Activated CD4-positive, alpha-beta T cell treated with anti-CD3 and anti-CD28 coated beads, Interleukin-10, Interleukin-2, amounts not matched to agents 100 ng/mL and 50 ng/mL, durations not matched to agents 16 hours and 8 hours (primary cell): ENCODE results near the gene DAZAP1.

Experiments used
- DNase-seq: peaks from one replicate; pipeline ENCODE4 v3.0.0-alpha.2; 2020

DAZAP1 gene

GRCh38 chr19:1377176-1377964 lies 30.0 kb upstream of the DAZAP1 start:
- no peak for DNase-seq

GRCh38 chr19:1377965-1378785 lies 29.2 kb upstream of the DAZAP1 start:
- no peak for DNase-seq

- DNase-seq: no peak
These were observed 28.1 kb upstream of the DAZAP1 start for GRCh38 chr19:1379126-1379905.

GRCh38 chr19:1379961-1380489 lies 27.4 kb upstream of the DAZAP1 start:
- no peak for DNase-seq

- DNase-seq: no peak
These were observed 25.1 kb upstream of the DAZAP1 start for GRCh38 chr19:1382250-1382649.

GRCh38 chr19:1383017-1383311 lies 24.4 kb upstream of the DAZAP1 start:
- no peak for DNase-seq

GRCh38 chr19:1383312-1384084 lies 23.9 kb upstream of the DAZAP1 start, which contains the start of gene NDUFS7:
NDUFS7 (plus strand) TSS chr19:1383907; CDS start chr19:1383927, 20 bp downstream.
- DNase-seq: peak; percentile 93

GRCh38 chr19:1384085-1384462 lies 23.3 kb upstream of the DAZAP1 start:
- no peak for DNase-seq

GRCh38 chr19:1384478-1385110 lies 22.8 kb upstream of the DAZAP1 start:
- DNase-seq: peak; percentile 26

- no peak for DNase-seq
These were observed 21.6 kb upstream of the DAZAP1 start for GRCh38 chr19:1385816-1386215.

GRCh38 chr19:1386945-1387683 lies 20.3 kb upstream of the DAZAP1 start:
- no peak for DNase-seq

GRCh38 chr19:1387684-1388636 lies 19.4 kb upstream of the DAZAP1 start:
- no peak for DNase-seq

- DNase-seq: no peak
These were observed 18.8 kb upstream of the DAZAP1 start for GRCh38 chr19:1388637-1389026.

- DNase-seq: no peak
These were observed 18.1 kb upstream of the DAZAP1 start for GRCh38 chr19:1389033-1389940.

- DNase-seq: no peak
These were observed 16.4 kb upstream of the DAZAP1 start for GRCh38 chr19:1390890-1391423.

GRCh38 chr19:1392407-1392806 lies 15.0 kb upstream of the DAZAP1 start:
- DNase-seq: no peak

GRCh38 chr19:1392939-1393530 lies 14.4 kb upstream of the DAZAP1 start:
- DNase-seq: no peak

GRCh38 chr19:1393841-1394240 lies 13.5 kb upstream of the DAZAP1 start:
- DNase-seq: no peak
